ENCODE results near the gene NR1D2. TPM values are rescaled to one million over a fixed set of nuclear protein-coding genes. Genes with fewer than 3 reads are reported as not detected.

The NR1D2 gene
- polyA plus RNA-seq, 3 donors = 4.1 to 5.4 (median 5.3) TPM

DNA sequence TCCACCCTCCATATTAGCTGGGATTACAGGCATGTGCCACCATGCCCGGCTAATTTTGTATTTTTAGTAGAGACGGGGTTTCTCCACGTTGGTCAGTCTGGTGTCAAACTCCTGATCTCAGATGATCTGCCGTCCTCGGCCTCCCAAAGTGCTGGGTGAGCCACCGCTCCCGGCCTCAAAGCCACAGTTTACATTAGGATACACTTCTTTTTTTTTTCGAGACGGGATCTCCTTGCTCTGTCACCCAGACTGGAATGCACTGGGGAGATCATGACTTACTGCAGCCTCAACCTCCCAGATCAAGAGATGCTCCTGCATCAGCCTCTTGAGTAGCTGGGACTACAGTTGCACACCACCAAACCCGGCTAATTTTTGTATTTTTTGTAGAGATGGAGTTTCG is 2.5 kb upstream of the NR1D2 start:
- Histone ChIP-seq H3K27ac (ENCODE audit: low read depth in 1 of 2, low read length in 2 of 2) (no peak overlapping the region), H3K36me3 (replicated peaks in 1 of 2; ENCODE audit: control insufficient read depth in 1 of 2, insufficient read depth in 2 of 2, low read length in 2 of 2) (no peaks in the 10 kb centered on the region), H2AFZ (ENCODE audit: insufficient read depth, low read depth, low read length, poor library complexity, severe bottlenecking) (no peak overlapping the region), H3K4me1 (ENCODE audit: control insufficient read depth in 1 of 2, insufficient read depth in 2 of 2, low read length in 2 of 2) (peaks cover 14% of the 10 kb centered on the region in 2 donors), H3K79me2 (ENCODE audit: insufficient read depth, low read length) (peaks cover 13% of the 10 kb centered on the region), H3K27me3 (ENCODE audit: control insufficient read depth in 2 of 2, insufficient read depth in 2 of 2, low read length in 2 of 2) (peaks cover 6 to 13% of the 10 kb centered on the region in 2 donors), H3K4me3 (replicated peaks in 1 of 3; ENCODE audit: low read depth in 2 of 3, low read length in 3 of 3) (no peak overlapping the region), H3K9me3 (replicated peaks in 1 of 2; ENCODE audit: control insufficient read depth in 1 of 2, insufficient read depth in 1 of 2, low read length in 2 of 2) (peaks cover 5 to 6% of the 10 kb centered on the region in 2 donors), H3K9ac (ENCODE audit: insufficient read depth, low read length, poor library complexity, severe bottlenecking) (no peak overlapping the region), H4K20me1 (ENCODE audit: insufficient read depth, low read length) (no peaks in the 10 kb centered on the region), H3K4me2 (replicated peaks; ENCODE audit: extremely low read depth, low read length, poor library complexity, severe bottlenecking) (no peak overlapping the region)
- Mint-ChIP-seq H3K27ac (no peak overlapping the region), H3K4me3 (no peak overlapping the region), H3K9me3 (peaks cover 4 to 8% (median 7%) of the 10 kb centered on the region in 7 donors), H3K36me3 (peaks cover 0 to 4% of the 10 kb centered on the region in 2 donors), H3K27me3 (ENCODE audit: low read depth in 3 of 3) (peaks cover 18 to 24% (median 21%) of the 10 kb centered on the region in 3 donors), H3K4me1 (peaks cover 18% of the 10 kb centered on the region)
- no CpG with 5 or more reads among the region's 11 CpGs for WGBS (ENCODE audit: insufficient coverage)
- intact Hi-C loops (cut with micrococcal nuclease) = loop anchor here in 1 of 2 donors (10.0 kb wide), 2 partner anchors 738 to 1722 kb away; partner anchors contain the start of genes TOP2B and UBE2E2
- no peak for DNase-seq
- TF ChIP-seq CTCF (IDR thresholded peaks at IDR 0.05) = no peak

GRCh38 chr3:23944007-23944783 is 891 bp upstream of the NR1D2 start:
- Histone ChIP-seq H3K4me2 (replicated peaks; ENCODE audit: extremely low read depth, low read length, poor library complexity, severe bottlenecking) (peak overlapping the region; percentile 88), H3K79me2 (ENCODE audit: insufficient read depth, low read length) (peaks cover 25% of the 10 kb centered on the region), H3K9ac (ENCODE audit: insufficient read depth, low read length, poor library complexity, severe bottlenecking) (no peak overlapping the region), H3K9me3 (replicated peaks in 1 of 2; ENCODE audit: control insufficient read depth in 1 of 2, insufficient read depth in 1 of 2, low read length in 2 of 2) (no peaks in the 10 kb centered on the region), H4K20me1 (ENCODE audit: insufficient read depth, low read length) (peaks cover 3% of the 10 kb centered on the region), H3K4me3 (replicated peaks in 1 of 3; ENCODE audit: low read depth in 2 of 3, low read length in 3 of 3) (peak overlapping the region; percentile 79 to 93 (median 83)), H3K36me3 (replicated peaks in 1 of 2; ENCODE audit: control insufficient read depth in 1 of 2, insufficient read depth in 2 of 2, low read length in 2 of 2) (no peaks in the 10 kb centered on the region), H3K27me3 (ENCODE audit: control insufficient read depth in 2 of 2, insufficient read depth in 2 of 2, low read length in 2 of 2) (peaks cover 6 to 13% of the 10 kb centered on the region in 2 donors), H2AFZ (ENCODE audit: insufficient read depth, low read depth, low read length, poor library complexity, severe bottlenecking) (peak overlapping the region; percentile 86), H3K4me1 (ENCODE audit: control insufficient read depth in 1 of 2, insufficient read depth in 2 of 2, low read length in 2 of 2) (peaks cover 14% of the 10 kb centered on the region in 2 donors), H3K27ac (ENCODE audit: low read depth in 1 of 2, low read length in 2 of 2) (no peak overlapping the region)
- no peak for TF ChIP-seq CTCF (IDR thresholded peaks at IDR 0.05)
- H3K27ac Mint-ChIP-seq = peak overlapping the region; percentile 8 to 84 (median 58)
- H3K4me1 Mint-ChIP-seq = peaks cover 20% of the 10 kb centered on the region
- H3K36me3 Mint-ChIP-seq = peaks cover 4 to 5% of the 10 kb centered on the region in 2 donors
- H3K27me3 Mint-ChIP-seq (ENCODE audit: low read depth in 3 of 3) = peaks cover 16 to 24% (median 21%) of the 10 kb centered on the region in 3 donors
- intact Hi-C loops (cut with micrococcal nuclease) = loop anchor here in 1 of 2 donors (2.0 to 10.0 kb wide), 3 partner anchors 27 to 1721 kb away; partner anchors contain the start of genes NKIRAS1, RPL15, TOP2B and UBE2E2
- peaks cover 0 to 2% (median 0%) of the 10 kb centered on the region in 7 donors for H3K9me3 Mint-ChIP-seq
- peak overlapping the region; percentile 78 to 93 for H3K4me3 Mint-ChIP-seq
- no peak for DNase-seq
- WGBS (ENCODE audit: insufficient coverage) = 14% methylated on average over 9 of the region's 13 CpGs
